MCF 10A (cell line): Measurements from ENCODE around the gene PNKD. TPM values are rescaled to one million over a fixed set of nuclear protein-coding genes. Genes with fewer than 3 reads are reported as not detected.

Source experiments
- Bru-seq: library from RNA; stranded (reverse); fragments of 400-500 nt; gene quantifications from one replicate; lab custom pipeline; 2021; lab: Mats Ljungman, UMichigan
- BruChase-seq, 2 experiments: library from RNA; stranded (reverse); fragments of 400-500 nt; gene quantifications; one replicate each; lab custom pipeline; 2021; lab: Mats Ljungman, UMichigan
- BruUV-seq: library from RNA; stranded (reverse); fragments of 400-500 nt; replicated peaks from 2 replicates; lab custom pipeline; 2021; lab: Mats Ljungman, UMichigan
- CTCF ChIA-PET: fragments of 300-600 bp; sonication (Branson Sonifier 250); formaldehyde crosslinking; extraction: SDS; loops from one replicate; lab custom pipeline; 2021; ENCODE audit warnings: antibody characterized with exemption, inconsistent platforms; lab: Yijun Ruan, JAX
- POLR2A ChIA-PET: fragments of 300-600, 350-650 bp; sonication (Branson Sonifier 250); formaldehyde crosslinking; extraction: SDS; loops from one replicate; lab custom pipeline; 2020; ENCODE audit warnings: antibody characterized with exemption, inconsistent platforms; lab: Yijun Ruan, JAX
- DNase-seq: peaks from one replicate; pipeline ENCODE4 v3.0.0-alpha.2; 2018; ENCODE audit not compliant: unreplicated experiment
- H3K27ac Mint-ChIP-seq: one replicate; pipeline ENCODE4 v1.8.0; 2022; ENCODE audit warnings: mild to moderate bottlenecking, low read depth, mixed read lengths; ENCODE audit not compliant: unreplicated experiment
- H3K27me3 Mint-ChIP-seq: one replicate; pipeline ENCODE4 v1.8.0; 2022; ENCODE audit warnings: mixed read lengths; ENCODE audit not compliant: insufficient read depth, unreplicated experiment
- H3K36me3 Mint-ChIP-seq: one replicate; pipeline ENCODE4 v1.8.0; 2022; ENCODE audit warnings: mild to moderate bottlenecking, moderate library complexity, mixed read lengths; ENCODE audit not compliant: insufficient read depth, unreplicated experiment
- H3K4me1 Mint-ChIP-seq: one replicate; pipeline ENCODE4 v1.8.0; 2022; ENCODE audit warnings: mixed read lengths; ENCODE audit not compliant: insufficient read depth, unreplicated experiment
- H3K4me3 Mint-ChIP-seq: one replicate; pipeline ENCODE4 v1.8.0; 2022; ENCODE audit warnings: mild to moderate bottlenecking, moderate library complexity, mixed read lengths; ENCODE audit not compliant: unreplicated experiment
- H3K9me3 Mint-ChIP-seq: one replicate; pipeline ENCODE4 v1.8.0; 2022; ENCODE audit warnings: mixed read lengths; ENCODE audit not compliant: unreplicated experiment
- intact Hi-C: fragments of 100-400 bp; cut with micrococcal nuclease; formaldehyde crosslinking; loops from 2 replicates; pipeline ENCODE4 v1.14.1; 2022
- long read RNA-seq: library from polyadenylated mRNA; stranded (forward); transcript quantifications from one replicate; pipeline ENCODE4 v2.0.0, GENCODE V29; 2022
- total RNA-seq: library from RNA; stranded (reverse); gene quantifications from 2 replicates; pipeline ENCODE4 v1.2.3, GENCODE V29; 2022
- TF ChIP-seq, protein P1 (sequence below): fragments of 200-600 bp; IDR thresholded peaks from one replicate; pipeline ENCODE4 v1.8.0; 2022; ENCODE audit warnings: antibody characterized with exemption, mild to moderate bottlenecking; ENCODE audit not compliant: unreplicated experiment

Gene PNKD
- total RNA-seq (13.0 and 23.1 TPM in 2 replicates), Bru-seq, nascent RNA (percentile 27 among the genes with signal in this experiment), BruChase-seq, experiment 1, labeled RNA remaining after a 6-hour chase (percentile 32 among the genes with signal in this experiment), BruChase-seq, experiment 2, labeled RNA remaining after a 2-hour chase (percentile 29 among the genes with signal in this experiment)
- long read RNA-seq, transcript PNKD-202 (9 exons, 2,991 nt): minor isoform, 11 of 60 reads
- long read RNA-seq, transcript PNKD-201 (3 exons, 758 nt): major isoform, 45 of 60 reads
- long read RNA-seq, partial matches to known transcripts: 0 of 60 reads
- long read RNA-seq, other reads (novel, unspliced or antisense): 4 of 60 reads

- peak within 1 kb of the TSS; percentile 88 for H3K27ac Mint-ChIP-seq
- peaks cover 76% of the 10 kb centered on the region for H3K36me3 Mint-ChIP-seq
- intact Hi-C loops: no loop called here
- no TSS peak for BruUV-seq
- H3K9me3 Mint-ChIP-seq: no peaks in the 10 kb centered on the region
- H3K4me3 Mint-ChIP-seq: peak within 1 kb of the TSS; percentile 97
- H3K27me3 Mint-ChIP-seq: no peaks in the 10 kb centered on the region
- ChIA-PET CTCF (interaction anchor here (0.6 to 7.7 kb wide), 12 partner anchors 14 to 125 kb away, joined by 3 to 215 read pairs (median 4); partner anchors contain the start of genes CATIP and TMBIM1), POLR2A (interaction anchor here (0.6 to 8.0 kb wide), 30 partner anchors 9 to 1844 kb away, joined by 3 to 390 read pairs (median 5); partner anchors contain the start of genes ANKZF1, ARPC2, ATG9A and CTDSP1)
- TF ChIP-seq, protein P1, sequence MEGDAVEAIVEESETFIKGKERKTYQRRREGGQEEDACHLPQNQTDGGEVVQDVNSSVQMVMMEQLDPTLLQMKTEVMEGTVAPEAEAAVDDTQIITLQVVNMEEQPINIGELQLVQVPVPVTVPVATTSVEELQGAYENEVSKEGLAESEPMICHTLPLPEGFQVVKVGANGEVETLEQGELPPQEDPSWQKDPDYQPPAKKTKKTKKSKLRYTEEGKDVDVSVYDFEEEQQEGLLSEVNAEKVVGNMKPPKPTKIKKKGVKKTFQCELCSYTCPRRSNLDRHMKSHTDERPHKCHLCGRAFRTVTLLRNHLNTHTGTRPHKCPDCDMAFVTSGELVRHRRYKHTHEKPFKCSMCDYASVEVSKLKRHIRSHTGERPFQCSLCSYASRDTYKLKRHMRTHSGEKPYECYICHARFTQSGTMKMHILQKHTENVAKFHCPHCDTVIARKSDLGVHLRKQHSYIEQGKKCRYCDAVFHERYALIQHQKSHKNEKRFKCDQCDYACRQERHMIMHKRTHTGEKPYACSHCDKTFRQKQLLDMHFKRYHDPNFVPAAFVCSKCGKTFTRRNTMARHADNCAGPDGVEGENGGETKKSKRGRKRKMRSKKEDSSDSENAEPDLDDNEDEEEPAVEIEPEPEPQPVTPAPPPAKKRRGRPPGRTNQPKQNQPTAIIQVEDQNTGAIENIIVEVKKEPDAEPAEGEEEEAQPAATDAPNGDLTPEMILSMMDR: no peak
- peak; percentile 100 for DNase-seq
- peaks cover 42% of the 10 kb centered on the region for H3K4me1 Mint-ChIP-seq
Observed at GRCh38 chr2:218269900-218270720, at the start of gene PNKD, which contains the start of gene AAMP. TSS of gene PNKD (plus strand) at chr2:218270519. CDS start at chr2:218270536, 17 bp downstream. TSS of gene AAMP (minus strand) at chr2:218270137. CDS start at chr2:218270086, 51 bp downstream.

- Mint-ChIP-seq H3K36me3 (peaks cover 57% of the 10 kb centered on the region), H3K27me3 (no peaks in the 10 kb centered on the region), H3K27ac (peak overlapping the region; percentile 99), H3K4me1 (peaks cover 64% of the 10 kb centered on the region), H3K4me3 (peak overlapping the region; percentile 37), H3K9me3 (no peaks in the 10 kb centered on the region)
- CTCF ChIA-PET: interaction anchor here (0.6 to 3.0 kb wide), 3 partner anchors 8 to 487 kb away, joined by 3 to 15 read pairs (median 4); no protein-coding TSS in a partner anchor
- no peak for DNase-seq
- no TSS peak for BruUV-seq
- TF ChIP-seq, protein P1: no peak
- intact Hi-C loops: no loop called here
- POLR2A ChIA-PET: interaction anchor here (0.9 to 7.8 kb wide), 5 partner anchors 8 to 65 kb away, joined by 3 to 171 read pairs (median 11); partner anchors contain the start of genes AAMP and PNKD
Observed at GRCh38 chr2:218221000-218221399, 49.3 kb upstream of the PNKD start.

DNA sequence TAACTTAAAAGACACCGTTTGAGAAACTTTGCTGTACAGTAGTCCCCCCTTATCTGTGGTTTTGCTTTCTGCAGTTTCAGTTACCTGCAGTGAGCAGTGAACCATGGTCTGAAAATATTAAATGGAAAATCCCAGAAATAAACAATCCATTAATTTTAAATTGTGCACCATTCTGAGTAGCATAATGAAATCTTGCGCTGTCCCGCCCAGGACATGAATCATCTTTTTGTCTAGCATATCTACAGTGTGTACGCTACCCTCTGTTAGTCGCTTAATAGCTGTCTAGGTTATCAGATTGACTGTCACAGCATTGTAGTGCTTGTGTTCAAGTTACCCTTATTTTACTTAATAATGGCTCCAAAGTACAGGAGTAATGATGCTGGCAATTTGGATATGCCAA lies 47.3 kb upstream of the PNKD start:
- peak; percentile 48 for DNase-seq

More for the DNA sequence above, 47.3 kb upstream of the PNKD start:
- peaks cover 70% of the 10 kb centered on the region for H3K36me3 Mint-ChIP-seq
- H3K27me3 Mint-ChIP-seq: no peaks in the 10 kb centered on the region
- peaks cover 57% of the 10 kb centered on the region for H3K4me1 Mint-ChIP-seq
- ChIA-PET POLR2A (no interaction called here), CTCF (interaction anchor here (0.7 kb wide), 1 partner anchor 1805 kb away, joined by 3 read pairs; no protein-coding TSS in a partner anchor)
- TF ChIP-seq, protein P1: no peak
- intact Hi-C loops: no loop called here
- H3K9me3 Mint-ChIP-seq: no peaks in the 10 kb centered on the region
- no peak overlapping the region for H3K4me3 Mint-ChIP-seq
- H3K27ac Mint-ChIP-seq: peak overlapping the region; percentile 19
- no TSS peak for BruUV-seq
